SU-DHL-6 (cell line): ENCODE measurements around the gene FAM170B.

ENCODE experiments used
- H2AFZ ChIP-seq: fragments of 200-600 bp; sonication (generic); 2 replicates; pipeline ENCODE4 v1.6.1; 2014; ENCODE audit warnings: low read depth, mild to moderate bottlenecking, moderate library complexity, mixed read lengths, antibody characterized with exemption, low read length; ENCODE audit not compliant: severe bottlenecking
- H3F3A ChIP-seq: fragments of 200-600 bp; shearing (Covaris generic); 2 replicates; pipeline ENCODE4 v1.6.0; 2016; ENCODE audit warnings: antibody characterized with exemption, mild to moderate bottlenecking; ENCODE audit not compliant: insufficient read depth
- H3K27ac ChIP-seq: fragments of 200-600 bp; sonication (generic); 2 replicates; pipeline ENCODE4 v1.5.1; 2016; ENCODE audit warnings: low read depth, mild to moderate bottlenecking, low read length, moderate library complexity, mixed read lengths
- H3K27me3 ChIP-seq: fragments of 200-600 bp; sonication (generic), shearing (Covaris generic); 2 replicates; pipeline ENCODE4 v1.6.0; 2014; ENCODE audit warnings: mild to moderate bottlenecking, low read length
- H3K36me3 ChIP-seq: fragments of 200-600 bp; sonication (generic); 2 replicates; pipeline ENCODE4 v1.6.1; 2014; ENCODE audit warnings: mild to moderate bottlenecking, low read length, mixed read lengths
- H3K4me2 ChIP-seq: fragments of 300-600, 200-600 bp; shearing (Covaris generic), sonication (generic); 2 replicates; pipeline ENCODE4 v1.6.0; 2014; ENCODE audit warnings: low read length, low read depth, mild to moderate bottlenecking; ENCODE audit not compliant: poor library complexity, severe bottlenecking
- H3K4me3 ChIP-seq: fragments of 200-600 bp; sonication (generic); 2 replicates; pipeline ENCODE4 v1.5.1; 2014; ENCODE audit warnings: antibody characterized with exemption, low read length, mild to moderate bottlenecking, mixed read lengths; ENCODE audit not compliant: insufficient read depth, poor library complexity, severe bottlenecking
- H3K79me2 ChIP-seq: fragments of 200-600 bp; sonication (generic); 2 replicates; pipeline ENCODE4 v1.6.1; 2014; ENCODE audit warnings: mild to moderate bottlenecking, low read length, moderate library complexity; ENCODE audit not compliant: insufficient read depth
- H3K9ac ChIP-seq: fragments of 200-600 bp; sonication (generic); 2 replicates; pipeline ENCODE4 v1.7.0; 2014; ENCODE audit warnings: mild to moderate bottlenecking, low read length
- H3K9me2 ChIP-seq: fragments of 200-600 bp; sonication (generic); replicated peaks from 2 replicates; pipeline ENCODE4 v1.6.1; 2014; ENCODE audit warnings: low read length; ENCODE audit not compliant: insufficient read depth
- H3K9me3 ChIP-seq: fragments of 200-600 bp; sonication (generic); 2 replicates; pipeline ENCODE4 v1.6.1; 2014; ENCODE audit warnings: low read length, mixed read lengths; ENCODE audit not compliant: insufficient read depth
- H4K20me1 ChIP-seq: fragments of 200-600 bp; sonication (generic); 2 replicates; pipeline ENCODE4 v1.6.1; 2014; ENCODE audit warnings: low read depth, mild to moderate bottlenecking, antibody characterized with exemption, low read length, moderate library complexity, mixed read lengths
- EZH2phosphoT487 ChIP-seq: fragments of 200-600 bp; sonication (generic), shearing (Covaris generic); conservative IDR thresholded peaks from 2 replicates; pipeline ENCODE4 v1.6.1; 2018; ENCODE audit warnings: mild to moderate bottlenecking, antibody characterized with exemption, low read length, moderate library complexity, mixed read lengths
- TF ChIP-seq, protein P1 (sequence below): fragments of 200-600 bp; sonication (generic); IDR thresholded peaks from one replicate; pipeline ENCODE4 v1.5.1; 2017; ENCODE audit warnings: antibody characterized with exemption, mild to moderate bottlenecking, low read length, moderate library complexity; ENCODE audit not compliant: insufficient read depth, poor library complexity, severe bottlenecking

Gene FAM170B

DNA sequence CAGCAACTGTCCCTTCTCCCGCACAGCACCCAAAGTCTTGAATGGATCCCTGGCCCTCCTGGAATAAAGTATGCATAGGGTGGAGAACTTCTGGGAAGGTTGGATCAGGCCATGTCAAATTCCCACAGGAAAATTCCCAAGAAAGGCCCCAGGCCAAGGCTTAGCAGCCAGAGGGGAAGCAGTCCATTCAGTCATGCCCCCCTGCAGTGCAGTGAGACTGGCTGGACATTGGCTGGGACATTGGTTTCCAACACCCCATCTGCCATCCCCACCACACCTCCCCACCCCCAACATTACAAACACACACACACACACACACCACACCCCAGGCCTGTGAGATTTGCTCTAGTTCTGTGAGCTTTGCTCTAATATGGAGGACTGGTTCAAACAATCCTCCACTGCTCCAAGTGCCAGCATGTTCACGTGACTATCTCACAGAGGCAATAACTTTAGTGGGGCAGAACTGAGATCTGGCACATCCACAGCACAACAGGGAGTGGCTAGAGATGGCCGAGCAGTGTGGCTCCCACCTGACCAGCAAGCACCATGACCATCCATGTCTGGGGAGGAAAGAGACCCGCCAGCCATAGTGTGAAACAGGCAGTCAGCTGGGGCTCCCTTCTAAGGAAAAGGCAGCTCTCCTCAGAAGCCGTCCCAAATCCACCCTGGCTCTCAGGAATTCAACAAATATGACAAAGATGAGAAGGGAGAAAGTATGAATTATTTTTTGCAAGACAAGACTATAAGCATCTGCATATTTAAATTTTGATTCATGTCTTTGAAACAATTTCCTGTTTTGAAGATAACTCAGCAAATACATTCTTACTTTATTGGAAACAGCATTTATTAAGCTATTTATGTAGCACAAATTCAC, 6.7 kb upstream of the FAM170B start:
- Histone ChIP-seq H3K27me3 (no peaks in the 10 kb centered on the region), H2AFZ (no peak overlapping the region), H3K4me2 (no peak overlapping the region), H3K79me2 (no peaks in the 10 kb centered on the region), H4K20me1 (no peaks in the 10 kb centered on the region), H3K9me2 (no peaks in the 10 kb centered on the region), H3K36me3 (no peaks in the 10 kb centered on the region), H3K27ac (no peak overlapping the region), H3K9me3 (no peaks in the 10 kb centered on the region), H3K9ac (no peak overlapping the region), H3K4me3 (no peak overlapping the region), H3F3A (no peaks in the 10 kb centered on the region)
- no peak for TF ChIP-seq EZH2phosphoT487
- TF ChIP-seq, protein P1, sequence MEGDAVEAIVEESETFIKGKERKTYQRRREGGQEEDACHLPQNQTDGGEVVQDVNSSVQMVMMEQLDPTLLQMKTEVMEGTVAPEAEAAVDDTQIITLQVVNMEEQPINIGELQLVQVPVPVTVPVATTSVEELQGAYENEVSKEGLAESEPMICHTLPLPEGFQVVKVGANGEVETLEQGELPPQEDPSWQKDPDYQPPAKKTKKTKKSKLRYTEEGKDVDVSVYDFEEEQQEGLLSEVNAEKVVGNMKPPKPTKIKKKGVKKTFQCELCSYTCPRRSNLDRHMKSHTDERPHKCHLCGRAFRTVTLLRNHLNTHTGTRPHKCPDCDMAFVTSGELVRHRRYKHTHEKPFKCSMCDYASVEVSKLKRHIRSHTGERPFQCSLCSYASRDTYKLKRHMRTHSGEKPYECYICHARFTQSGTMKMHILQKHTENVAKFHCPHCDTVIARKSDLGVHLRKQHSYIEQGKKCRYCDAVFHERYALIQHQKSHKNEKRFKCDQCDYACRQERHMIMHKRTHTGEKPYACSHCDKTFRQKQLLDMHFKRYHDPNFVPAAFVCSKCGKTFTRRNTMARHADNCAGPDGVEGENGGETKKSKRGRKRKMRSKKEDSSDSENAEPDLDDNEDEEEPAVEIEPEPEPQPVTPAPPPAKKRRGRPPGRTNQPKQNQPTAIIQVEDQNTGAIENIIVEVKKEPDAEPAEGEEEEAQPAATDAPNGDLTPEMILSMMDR = no peak

DNA sequence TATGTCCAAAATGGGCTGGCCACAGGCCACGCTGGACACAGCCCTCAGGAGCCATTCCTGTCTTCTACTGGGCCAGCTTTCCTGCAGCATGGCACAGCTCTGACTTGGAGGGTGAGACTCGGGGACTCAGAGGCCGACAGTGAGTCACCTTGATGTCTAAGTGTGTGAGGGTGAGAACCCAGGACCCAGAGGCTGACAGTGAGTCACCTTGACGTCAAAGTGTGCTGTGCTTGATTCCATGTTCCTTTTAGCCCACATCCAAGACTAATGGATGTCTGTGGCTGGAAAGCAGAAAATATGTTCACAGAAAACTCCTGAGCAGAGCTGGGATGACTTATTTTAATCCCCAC, 6.0 kb upstream of the FAM170B start:
- Histone ChIP-seq H3K9me3 (no peaks in the 10 kb centered on the region), H3K79me2 (no peaks in the 10 kb centered on the region), H3K27me3 (no peaks in the 10 kb centered on the region), H4K20me1 (no peaks in the 10 kb centered on the region), H3K4me2 (no peak overlapping the region), H3K9me2 (no peaks in the 10 kb centered on the region), H3F3A (no peaks in the 10 kb centered on the region), H2AFZ (no peak overlapping the region), H3K4me3 (no peak overlapping the region), H3K36me3 (no peaks in the 10 kb centered on the region), H3K27ac (no peak overlapping the region), H3K9ac (no peak overlapping the region)
- TF ChIP-seq, protein P1 = no peak
- no peak for TF ChIP-seq EZH2phosphoT487

- TF ChIP-seq EZH2phosphoT487 = no peak
- TF ChIP-seq, protein P1 = no peak
- Histone ChIP-seq H3K27ac (no peak overlapping the region), H3K4me3 (no peak overlapping the region), H3K27me3 (no peaks in the 10 kb centered on the region), H4K20me1 (no peaks in the 10 kb centered on the region), H2AFZ (no peak overlapping the region), H3K9ac (no peak overlapping the region), H3K9me2 (no peaks in the 10 kb centered on the region), H3K4me2 (no peak overlapping the region), H3K79me2 (no peaks in the 10 kb centered on the region), H3F3A (no peaks in the 10 kb centered on the region), H3K36me3 (no peaks in the 10 kb centered on the region), H3K9me3 (no peaks in the 10 kb centered on the region)
Measured at GRCh38 chr10:49139028-49139845, 5.4 kb upstream of the FAM170B start.
